GM19372 (cell line): ENCODE results near the gene TOMM34.

ENCODE experiments used
- ATAC-seq: cut with Tn5 transposase; IDR thresholded peaks from one replicate; pipeline ENCODE4 v1.9.1; 2021; ENCODE audit warnings: mild to moderate bottlenecking, low read depth, moderate library complexity; ENCODE audit not compliant: unreplicated experiment

Gene TOMM34

DNA sequence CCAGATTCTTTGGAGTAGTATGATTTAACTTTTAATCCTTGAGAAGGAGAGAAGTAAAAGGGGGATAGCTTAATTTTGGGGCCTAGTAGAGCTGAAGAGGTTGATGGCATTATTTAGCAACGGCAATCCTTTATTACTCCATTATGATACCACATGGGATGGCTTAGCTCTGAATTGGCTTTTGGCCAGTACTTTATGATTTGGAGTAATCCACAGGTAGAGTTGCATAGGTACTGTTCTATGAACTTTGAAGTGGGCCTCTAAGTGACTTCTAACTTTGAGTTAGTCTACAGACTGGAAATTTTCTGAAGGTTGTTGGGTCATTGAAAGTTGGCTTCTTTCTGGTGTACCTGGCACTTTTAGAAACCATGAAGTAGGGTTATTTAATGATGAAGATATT, 63.1 kb downstream of the TOMM34 start:
- no peak for ATAC-seq

DNA sequence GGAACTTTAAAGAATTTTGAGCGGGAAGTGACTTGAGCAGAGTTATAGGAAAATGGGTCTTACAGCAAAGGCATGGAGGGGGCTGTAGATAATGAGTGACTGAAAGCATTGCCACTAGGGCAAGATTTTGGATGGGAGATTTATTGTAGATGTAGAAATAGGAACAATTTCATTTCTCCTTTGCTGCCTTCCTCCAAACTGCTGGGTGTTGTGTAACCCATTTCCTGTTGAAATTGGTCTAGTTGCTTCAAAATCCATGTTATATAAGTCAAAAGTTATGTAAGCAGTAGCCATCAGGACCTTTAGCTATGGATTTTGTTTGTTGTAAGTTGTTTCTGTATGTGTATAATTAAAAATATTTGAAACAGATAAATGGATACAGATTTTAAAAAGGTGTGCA, 63.6 kb downstream of the TOMM34 start:
- no peak for ATAC-seq

DNA sequence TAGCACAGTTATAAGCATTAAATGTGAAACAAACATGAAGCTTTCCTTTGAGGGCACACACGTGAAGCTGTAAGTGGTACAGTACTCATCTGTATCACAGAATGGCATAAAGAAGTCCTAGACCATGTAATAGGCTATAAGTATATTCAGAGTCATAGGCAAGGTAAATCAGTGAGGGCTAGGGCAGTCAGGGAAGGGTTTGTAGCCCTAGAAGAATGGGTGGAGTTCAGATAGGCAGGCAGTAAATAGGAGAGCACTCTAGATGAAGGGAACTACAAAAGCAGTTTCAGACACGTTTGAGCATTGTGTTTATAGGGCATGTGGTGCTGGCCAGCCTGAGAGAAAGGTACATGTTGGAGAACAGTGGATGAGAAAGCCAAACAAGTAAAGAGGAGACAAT, 65.2 kb downstream of the TOMM34 start:
- no peak for ATAC-seq
